LNCAP (cell line): Measurements from ENCODE around the gene CAMK2D.

Experiments
- TF ChIP-seq, protein P1 (sequence below): fragments of 450-650 bp; IDR thresholded peaks from 2 replicates; pipeline ENCODE4 v1.5.1; 2017; ENCODE audit warnings: mild to moderate bottlenecking

The CAMK2D gene

DNA sequence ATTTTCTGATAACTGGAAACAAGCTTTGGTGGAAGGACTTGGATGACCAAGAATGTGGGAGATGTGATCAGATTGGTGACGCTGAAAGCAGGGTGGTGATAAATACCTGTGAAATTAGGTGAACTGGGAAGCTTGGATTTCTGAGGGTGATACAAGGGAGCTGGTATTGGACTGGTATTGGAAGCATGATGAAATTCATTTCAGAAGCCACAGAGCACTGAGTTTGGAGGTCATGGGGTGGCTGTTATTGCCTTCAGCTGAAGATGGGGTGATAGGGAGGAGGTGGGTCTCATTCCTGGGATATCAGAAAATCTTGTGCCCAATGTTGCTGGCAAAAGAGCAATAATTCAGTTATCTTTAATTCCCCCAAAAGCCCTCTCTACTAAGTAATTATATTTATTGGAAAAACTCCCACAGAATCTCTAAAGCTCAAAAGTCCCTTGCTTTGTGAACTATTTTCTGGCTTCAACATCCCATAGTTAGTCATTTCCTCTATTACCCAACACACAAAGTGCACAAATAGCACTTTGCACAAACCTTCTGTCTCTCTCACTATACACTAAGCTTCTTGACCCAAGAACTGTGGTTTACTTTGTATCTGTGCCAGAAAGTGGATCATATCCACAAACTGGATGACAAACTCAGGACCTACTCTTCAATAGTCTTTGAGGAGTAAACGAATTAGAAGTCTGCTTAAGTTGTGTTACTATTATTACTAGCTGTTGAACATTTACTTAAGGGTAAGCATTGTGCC is 23.1 kb upstream of the CAMK2D start:
- TF ChIP-seq, protein P1, sequence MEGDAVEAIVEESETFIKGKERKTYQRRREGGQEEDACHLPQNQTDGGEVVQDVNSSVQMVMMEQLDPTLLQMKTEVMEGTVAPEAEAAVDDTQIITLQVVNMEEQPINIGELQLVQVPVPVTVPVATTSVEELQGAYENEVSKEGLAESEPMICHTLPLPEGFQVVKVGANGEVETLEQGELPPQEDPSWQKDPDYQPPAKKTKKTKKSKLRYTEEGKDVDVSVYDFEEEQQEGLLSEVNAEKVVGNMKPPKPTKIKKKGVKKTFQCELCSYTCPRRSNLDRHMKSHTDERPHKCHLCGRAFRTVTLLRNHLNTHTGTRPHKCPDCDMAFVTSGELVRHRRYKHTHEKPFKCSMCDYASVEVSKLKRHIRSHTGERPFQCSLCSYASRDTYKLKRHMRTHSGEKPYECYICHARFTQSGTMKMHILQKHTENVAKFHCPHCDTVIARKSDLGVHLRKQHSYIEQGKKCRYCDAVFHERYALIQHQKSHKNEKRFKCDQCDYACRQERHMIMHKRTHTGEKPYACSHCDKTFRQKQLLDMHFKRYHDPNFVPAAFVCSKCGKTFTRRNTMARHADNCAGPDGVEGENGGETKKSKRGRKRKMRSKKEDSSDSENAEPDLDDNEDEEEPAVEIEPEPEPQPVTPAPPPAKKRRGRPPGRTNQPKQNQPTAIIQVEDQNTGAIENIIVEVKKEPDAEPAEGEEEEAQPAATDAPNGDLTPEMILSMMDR: no peak

DNA sequence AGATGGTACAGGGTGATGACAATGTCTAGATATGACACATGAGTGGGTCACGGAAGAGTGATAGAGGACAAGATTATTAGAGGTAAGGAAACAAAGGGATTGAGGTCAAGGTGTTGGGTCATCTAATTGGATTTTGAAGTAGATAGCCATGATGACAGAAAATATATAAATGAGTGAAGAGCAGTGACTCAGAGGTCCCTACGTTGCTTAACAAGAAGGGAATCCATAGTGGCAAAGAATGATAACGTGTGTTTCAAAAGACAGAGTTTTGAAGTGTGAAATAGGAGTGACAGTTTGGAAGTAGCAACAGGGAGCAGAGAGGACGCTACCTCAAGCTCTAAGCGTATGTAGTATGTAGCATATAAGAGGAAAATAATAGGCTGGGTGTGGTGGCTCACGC is 22.2 kb upstream of the CAMK2D start:
- TF ChIP-seq, protein P1: no peak

DNA sequence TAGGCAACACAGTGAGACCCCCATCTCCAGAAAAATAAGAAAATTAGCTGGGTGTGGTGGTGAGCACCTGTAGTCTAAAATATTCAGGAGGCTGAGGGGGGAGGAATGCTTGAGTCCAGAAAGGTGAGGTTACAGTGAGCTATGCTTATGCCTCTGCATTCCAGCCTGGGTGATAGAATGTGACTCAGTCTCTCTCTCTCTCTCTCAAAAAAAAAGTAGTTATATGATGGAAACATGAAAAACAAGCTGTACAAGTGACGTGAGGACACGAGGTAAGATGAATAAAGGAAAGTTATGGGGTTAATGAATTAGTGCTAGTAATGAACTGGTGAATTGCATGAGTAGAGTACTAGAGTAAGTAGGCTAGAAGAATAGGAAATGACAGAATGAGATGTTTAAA is 21.8 kb upstream of the CAMK2D start:
- TF ChIP-seq, protein P1: no peak

DNA sequence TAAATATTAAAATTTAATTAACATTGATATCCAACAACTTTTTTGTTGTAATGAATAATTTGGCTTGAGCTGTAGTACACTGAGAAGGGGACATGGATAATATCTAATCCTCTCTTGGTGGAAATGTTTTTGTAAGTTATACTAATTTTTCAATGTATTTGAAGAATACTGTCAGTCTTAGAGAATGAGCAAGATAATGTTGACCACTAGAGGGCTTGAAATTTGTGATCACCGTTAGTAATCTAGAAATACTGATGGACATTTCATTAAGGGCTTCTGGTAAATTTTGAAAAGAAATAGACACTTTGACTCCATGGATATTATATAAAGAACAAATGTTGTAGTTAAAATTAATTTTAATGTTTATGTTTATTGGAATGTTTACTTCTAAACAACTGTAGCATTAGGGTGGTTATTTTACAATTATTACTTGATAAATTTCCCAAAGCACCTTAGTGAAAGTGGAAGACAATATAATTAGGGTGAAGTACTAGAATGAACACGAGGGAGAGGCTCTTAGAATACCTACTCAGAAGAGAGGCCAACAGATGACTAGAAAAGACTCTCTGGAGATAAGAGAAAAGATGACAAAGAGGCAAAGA is 20.0 kb upstream of the CAMK2D start:
- TF ChIP-seq, protein P1: peak; percentile 56

DNA sequence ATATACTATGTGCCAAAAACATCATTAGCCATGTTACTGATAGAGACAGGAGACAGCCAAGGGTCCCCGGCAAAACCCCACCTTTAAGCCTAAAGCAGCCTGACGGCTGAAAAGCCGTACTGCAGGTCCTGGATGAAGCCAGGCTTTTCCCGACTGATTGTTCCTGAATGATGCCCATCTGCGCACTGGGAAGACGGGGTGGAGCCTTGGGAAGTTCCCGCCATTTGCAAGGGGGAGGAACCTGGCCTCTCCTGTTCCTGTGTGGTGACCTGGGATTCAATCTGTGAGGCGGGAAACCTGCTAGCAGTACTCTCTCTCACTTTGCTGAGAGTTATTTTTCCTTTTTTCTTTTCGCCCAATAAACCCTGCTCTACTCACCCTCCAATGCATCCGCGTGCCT is 15.1 kb upstream of the CAMK2D start:
- TF ChIP-seq, protein P1: no peak

DNA sequence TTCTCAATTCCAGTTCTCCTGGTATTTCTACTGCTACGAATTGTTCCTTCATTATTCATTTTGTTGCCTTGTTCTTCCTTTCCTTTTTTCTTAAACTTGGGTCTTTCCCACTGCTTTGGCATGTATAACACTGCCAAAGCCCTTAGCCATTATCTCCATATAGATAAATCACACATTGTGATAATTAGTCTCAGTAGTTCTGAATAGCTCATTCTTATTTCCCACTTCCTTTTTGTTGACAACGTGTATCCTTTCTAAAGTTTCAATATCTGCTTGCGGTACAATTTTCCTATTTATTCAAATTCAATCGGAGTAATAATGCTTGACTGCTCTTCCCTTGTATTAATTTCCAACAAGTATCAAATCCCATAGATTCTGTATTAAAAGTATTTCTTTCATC is 14.5 kb upstream of the CAMK2D start:
- TF ChIP-seq, protein P1: no peak

DNA sequence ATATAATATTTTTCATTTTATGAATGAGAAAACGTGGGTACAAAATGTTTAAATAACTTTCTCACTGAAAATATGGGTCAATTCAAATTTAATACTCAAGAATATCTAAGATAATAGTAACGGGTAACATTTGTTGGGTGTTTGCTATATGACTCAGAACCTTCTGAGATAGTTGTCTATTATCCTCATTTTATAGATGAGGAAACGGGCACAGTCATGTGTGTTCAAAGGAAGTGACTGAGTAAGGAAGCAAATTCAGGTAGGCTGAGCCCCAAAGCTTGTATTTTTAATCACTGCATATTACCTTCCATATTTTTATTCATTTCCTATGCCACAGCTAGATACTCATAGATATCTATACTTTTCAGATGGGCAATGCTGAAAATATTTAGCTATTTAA is 12.2 kb upstream of the CAMK2D start:
- TF ChIP-seq, protein P1: no peak
